Hepatocyte (in vitro differentiated cells): ENCODE results near the gene FRY. TPM values are rescaled to one million over a fixed set of nuclear protein-coding genes. Genes with fewer than 3 reads are reported as not detected.

Experiments used
- DNase-seq: peaks from one replicate; pipeline ENCODE4 v3.0.0-alpha.2; 2016; ENCODE audit warnings: low spot score
- H2AFZ ChIP-seq: fragments of 200-600 bp; sonication (generic); 2 replicates; pipeline ENCODE4 v1.6.0; 2016; ENCODE audit warnings: antibody characterized with exemption, mild to moderate bottlenecking
- H3K27ac ChIP-seq: fragments of 200-600 bp; sonication (generic); 2 replicates; pipeline ENCODE4 v1.5.1; 2016; ENCODE audit warnings: mild to moderate bottlenecking
- H3K27me3 ChIP-seq: fragments of 200-600 bp; sonication (generic); 2 replicates; pipeline ENCODE4 v1.6.1; 2016
- H3K36me3 ChIP-seq: fragments of 200-600 bp; sonication (generic); replicated peaks from 2 replicates; pipeline ENCODE4 v1.5.1; 2016; ENCODE audit warnings: low read depth; ENCODE audit not compliant: insufficient read depth
- H3K4me1 ChIP-seq: fragments of 200-600 bp; sonication (generic); 2 replicates; pipeline ENCODE4 v1.5.1; 2016; ENCODE audit warnings: mild to moderate bottlenecking, moderate library complexity; ENCODE audit not compliant: insufficient read depth
- H3K4me2 ChIP-seq: fragments of 200-600 bp; sonication (generic); 2 replicates; pipeline ENCODE4 v1.6.0; 2016
- H3K4me3 ChIP-seq: fragments of 200-600 bp; sonication (generic); 2 replicates; pipeline ENCODE4 v1.5.1; 2016; ENCODE audit warnings: mild to moderate bottlenecking
- H3K79me2 ChIP-seq: fragments of 200-600 bp; sonication (generic); 2 replicates; pipeline ENCODE4 v1.6.0; 2017; ENCODE audit warnings: mild to moderate bottlenecking
- H3K9me2 ChIP-seq: fragments of 200-600 bp; sonication (generic); replicated peaks from 2 replicates; pipeline ENCODE4 v1.6.0; 2017; ENCODE audit warnings: mild to moderate bottlenecking; ENCODE audit not compliant: insufficient read depth
- H3K9me3 ChIP-seq: fragments of 200-600 bp; sonication (generic); 2 replicates; pipeline ENCODE4 v1.5.1; 2016; ENCODE audit warnings: low read depth, mild to moderate bottlenecking
- H4K20me1 ChIP-seq: fragments of 200-600 bp; sonication (generic); 2 replicates; pipeline ENCODE4 v1.6.0; 2016; ENCODE audit warnings: mild to moderate bottlenecking; ENCODE audit not compliant: insufficient read depth, poor library complexity, severe bottlenecking
- EZH2 ChIP-seq: fragments of 200-600 bp; sonication (generic); IDR thresholded peaks from 2 replicates; pipeline ENCODE4 v1.6.1; 2016; ENCODE audit warnings: antibody characterized with exemption, mild to moderate bottlenecking, borderline replicate concordance
- EZH2phosphoT487 ChIP-seq: fragments of 200-600 bp; sonication (generic); IDR thresholded peaks from one replicate; pipeline ENCODE4 v1.6.1; 2018; ENCODE audit warnings: antibody characterized with exemption, mild to moderate bottlenecking, low read depth, moderate library complexity; ENCODE audit not compliant: unreplicated experiment, severe bottlenecking
- WGBS: methylation state at CpG from one replicate; pipeline ENCODE4 v1.1.6; 2016; ENCODE audit warnings: low lambda C conversion rate; ENCODE audit errors: missing lambda C conversion rate; 5-methylcytosine and 5-hydroxymethylcytosine counted together
- polyA plus RNA-seq: library from polyadenylated mRNA; unstranded; fragments of >200 nt; fragmentation: Nextera tagmentation; extraction: Ambion mirVana; gene quantifications from 2 replicates; pipeline ENCODE4 v1.2.1, GENCODE V29; 2016
- total RNA-seq: library from RNA; depleted of rRNA; stranded (reverse); fragments of >200 nt; gene quantifications from 2 replicates; pipeline ENCODE4 v1.2.3, GENCODE V29; 2014
- TF ChIP-seq, protein P1 (sequence below): fragments of 200-600 bp; sonication (generic); IDR thresholded peaks from 2 replicates; pipeline ENCODE4 v1.5.1; 2016; ENCODE audit warnings: antibody characterized with exemption, mild to moderate bottlenecking; ENCODE audit not compliant: poor library complexity

The FRY gene
- total and polyA plus RNA-seq, 2 experiments from 2014 or later: 2.4 to 3.7 TPM

DNA sequence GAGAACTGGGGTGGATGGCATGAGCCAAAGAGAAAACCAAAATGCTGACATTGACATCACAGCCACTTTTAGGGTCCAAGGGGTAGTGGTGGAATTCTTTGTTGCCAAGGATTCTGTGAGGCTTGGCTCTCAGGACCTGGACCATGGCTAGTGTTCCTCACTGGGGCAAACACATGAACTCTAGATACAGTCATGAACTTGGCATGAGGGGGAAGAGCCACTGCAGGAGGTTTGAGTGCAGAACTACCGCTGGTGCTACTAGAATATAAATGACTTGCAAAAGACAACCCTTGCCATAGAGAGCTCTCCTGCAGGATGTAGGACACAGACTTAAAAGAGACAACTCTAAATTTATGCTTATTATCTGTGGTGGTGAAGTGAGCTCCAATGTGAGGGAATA lies 29.8 kb upstream of the FRY start:
- Histone ChIP-seq H3K9me3 (no peaks in the 10 kb centered on the region), H4K20me1 (no peaks in the 10 kb centered on the region), H3K36me3 (no peaks in the 10 kb centered on the region), H3K4me1 (no peaks in the 10 kb centered on the region), H3K4me3 (no peak overlapping the region), H3K9me2 (no peaks in the 10 kb centered on the region), H3K27ac (no peak overlapping the region), H3K79me2 (no peaks in the 10 kb centered on the region), H3K27me3 (no peaks in the 10 kb centered on the region), H2AFZ (no peak overlapping the region), H3K4me2 (no peak overlapping the region)
- 100% methylated on average over 1 of the region's 1 CpG for WGBS
- no peak for TF ChIP-seq EZH2phosphoT487
- DNase-seq: no peak

DNA sequence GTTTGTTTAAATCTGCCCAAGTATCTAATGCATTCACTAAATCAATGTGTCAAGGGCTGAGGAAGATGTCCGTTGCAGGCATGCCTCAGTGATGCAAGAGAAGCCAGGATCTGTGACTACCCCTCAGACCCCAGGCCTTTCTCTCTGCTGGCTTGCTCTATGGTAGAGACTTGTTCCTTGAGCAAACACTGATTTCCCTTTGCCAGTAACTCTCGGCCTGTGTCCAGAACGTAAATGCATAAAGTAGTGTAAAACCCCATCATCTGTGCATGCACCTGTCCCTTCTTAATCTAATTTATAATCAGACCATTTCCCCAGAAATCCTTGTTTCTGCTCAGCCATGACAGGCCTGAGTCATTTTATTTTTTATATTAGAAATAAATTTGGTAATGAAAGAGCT lies 28.7 kb upstream of the FRY start:
- Histone ChIP-seq H3K4me2 (no peak overlapping the region), H4K20me1 (no peaks in the 10 kb centered on the region), H3K27ac (no peak overlapping the region), H3K9me2 (no peaks in the 10 kb centered on the region), H3K36me3 (no peaks in the 10 kb centered on the region), H3K4me1 (no peaks in the 10 kb centered on the region), H3K27me3 (no peaks in the 10 kb centered on the region), H3K79me2 (no peaks in the 10 kb centered on the region), H2AFZ (no peak overlapping the region), H3K9me3 (no peaks in the 10 kb centered on the region), H3K4me3 (no peak overlapping the region)
- no peak for DNase-seq
- WGBS: 85% methylated on average over 3 of the region's 3 CpGs
- TF ChIP-seq, protein P1, sequence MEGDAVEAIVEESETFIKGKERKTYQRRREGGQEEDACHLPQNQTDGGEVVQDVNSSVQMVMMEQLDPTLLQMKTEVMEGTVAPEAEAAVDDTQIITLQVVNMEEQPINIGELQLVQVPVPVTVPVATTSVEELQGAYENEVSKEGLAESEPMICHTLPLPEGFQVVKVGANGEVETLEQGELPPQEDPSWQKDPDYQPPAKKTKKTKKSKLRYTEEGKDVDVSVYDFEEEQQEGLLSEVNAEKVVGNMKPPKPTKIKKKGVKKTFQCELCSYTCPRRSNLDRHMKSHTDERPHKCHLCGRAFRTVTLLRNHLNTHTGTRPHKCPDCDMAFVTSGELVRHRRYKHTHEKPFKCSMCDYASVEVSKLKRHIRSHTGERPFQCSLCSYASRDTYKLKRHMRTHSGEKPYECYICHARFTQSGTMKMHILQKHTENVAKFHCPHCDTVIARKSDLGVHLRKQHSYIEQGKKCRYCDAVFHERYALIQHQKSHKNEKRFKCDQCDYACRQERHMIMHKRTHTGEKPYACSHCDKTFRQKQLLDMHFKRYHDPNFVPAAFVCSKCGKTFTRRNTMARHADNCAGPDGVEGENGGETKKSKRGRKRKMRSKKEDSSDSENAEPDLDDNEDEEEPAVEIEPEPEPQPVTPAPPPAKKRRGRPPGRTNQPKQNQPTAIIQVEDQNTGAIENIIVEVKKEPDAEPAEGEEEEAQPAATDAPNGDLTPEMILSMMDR: no peak
- TF ChIP-seq EZH2: no peak
- no peak for TF ChIP-seq EZH2phosphoT487

DNA sequence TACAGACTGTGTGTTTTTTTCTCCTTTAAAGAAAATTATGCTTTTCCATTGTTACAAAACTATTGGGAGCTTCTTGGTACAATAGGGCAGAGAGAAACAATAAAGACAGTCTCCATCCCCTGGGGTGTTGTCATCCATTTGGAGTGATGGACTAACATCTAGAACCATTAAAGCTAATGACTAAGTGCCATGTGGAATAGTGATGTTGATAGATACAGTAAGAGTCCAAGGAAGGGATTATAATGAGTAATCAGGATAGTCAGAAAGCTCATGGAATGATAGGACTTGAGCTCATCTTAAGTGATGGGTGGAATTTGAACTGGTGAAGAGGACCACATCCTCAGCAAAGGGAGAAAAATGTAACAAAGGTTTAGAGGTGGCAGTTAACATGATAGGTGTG lies 24.1 kb upstream of the FRY start:
- Histone ChIP-seq H3K79me2 (no peaks in the 10 kb centered on the region), H3K9me3 (no peaks in the 10 kb centered on the region), H3K4me2 (no peak overlapping the region), H3K27me3 (no peaks in the 10 kb centered on the region), H2AFZ (no peak overlapping the region), H3K36me3 (no peaks in the 10 kb centered on the region), H3K4me1 (no peaks in the 10 kb centered on the region), H3K4me3 (no peak overlapping the region), H3K27ac (no peak overlapping the region), H3K9me2 (no peaks in the 10 kb centered on the region), H4K20me1 (no peaks in the 10 kb centered on the region)
- no peak for DNase-seq
- no peak for TF ChIP-seq EZH2phosphoT487
- TF ChIP-seq, protein P1: no peak
- no peak for TF ChIP-seq EZH2

DNA sequence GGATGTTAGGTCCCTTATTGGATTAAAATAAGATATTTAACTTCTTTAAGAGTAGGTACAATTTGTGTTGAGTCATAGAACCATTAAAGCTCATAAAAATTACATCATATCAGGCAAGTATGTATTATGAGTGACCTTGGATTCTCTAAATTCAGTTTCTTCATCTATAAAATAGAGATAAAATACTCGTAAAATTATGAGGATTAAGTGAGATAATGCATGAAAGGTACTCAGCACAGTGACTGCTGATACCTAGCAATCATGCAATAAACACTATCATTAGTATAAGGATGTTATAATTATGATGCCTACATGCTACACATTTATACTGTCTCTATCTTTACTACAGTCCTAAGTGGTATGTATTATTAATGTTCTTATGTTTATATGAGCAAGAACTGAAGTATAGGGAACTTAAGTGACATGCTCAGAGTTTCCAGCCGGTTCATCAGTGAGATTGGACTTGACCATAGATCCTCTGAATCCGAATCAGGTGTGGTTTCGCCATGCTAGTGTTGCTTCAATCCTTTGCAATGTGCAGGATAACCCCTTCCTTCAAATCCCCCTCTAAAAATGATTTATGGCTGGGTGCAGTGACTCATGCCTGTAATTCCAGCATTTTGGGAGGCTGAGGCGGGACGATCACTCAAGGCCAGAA lies 22.9 kb upstream of the FRY start:
- Histone ChIP-seq H3K27me3 (no peaks in the 10 kb centered on the region), H3K36me3 (no peaks in the 10 kb centered on the region), H4K20me1 (no peaks in the 10 kb centered on the region), H3K27ac (no peak overlapping the region), H3K4me1 (no peaks in the 10 kb centered on the region), H3K9me3 (no peaks in the 10 kb centered on the region), H3K4me2 (no peak overlapping the region), H2AFZ (no peak overlapping the region), H3K4me3 (no peak overlapping the region), H3K79me2 (no peaks in the 10 kb centered on the region), H3K9me2 (no peaks in the 10 kb centered on the region)
- no peak for DNase-seq
- WGBS: 87% methylated on average over 6 of the region's 6 CpGs
- TF ChIP-seq, protein P1: no peak
- TF ChIP-seq EZH2: no peak
- no peak for TF ChIP-seq EZH2phosphoT487
